Uterus (tissue), 2 donors: ENCODE results near the gene KCNA2.

Experiments used
- CTCF ChIP-seq, 4 experiments: fragments of 200-600 bp in 2 of 4; fragments of 450-650 bp in 2 of 4; sonication (generic) in 2 of 4; IDR thresholded peaks; one replicate each; pipeline ENCODE4 v1.5.1; 2016 to 2019; ENCODE audit warnings: antibody characterized with exemption in 4 of 4, mild to moderate bottlenecking in 2 of 4, moderate library complexity in 1 of 4
- POLR2A ChIP-seq, 2 donors: fragments of 450-650 bp; IDR thresholded peaks; one replicate each; pipeline ENCODE4 v1.6.1; 2016; ENCODE audit warnings: antibody characterized with exemption in 2 of 2, mild to moderate bottlenecking in 1 of 2, moderate library complexity in 1 of 2

GRCh38 chr1:110616587-110616986 is 10.4 kb upstream of the KCNA2 start:
- TF ChIP-seq CTCF (IDR thresholded peaks at IDR 0.05) (no peak), POLR2A (IDR thresholded peaks at IDR 0.05) (no peak)
